ENCODE measurements around the gene RFK.

DNA sequence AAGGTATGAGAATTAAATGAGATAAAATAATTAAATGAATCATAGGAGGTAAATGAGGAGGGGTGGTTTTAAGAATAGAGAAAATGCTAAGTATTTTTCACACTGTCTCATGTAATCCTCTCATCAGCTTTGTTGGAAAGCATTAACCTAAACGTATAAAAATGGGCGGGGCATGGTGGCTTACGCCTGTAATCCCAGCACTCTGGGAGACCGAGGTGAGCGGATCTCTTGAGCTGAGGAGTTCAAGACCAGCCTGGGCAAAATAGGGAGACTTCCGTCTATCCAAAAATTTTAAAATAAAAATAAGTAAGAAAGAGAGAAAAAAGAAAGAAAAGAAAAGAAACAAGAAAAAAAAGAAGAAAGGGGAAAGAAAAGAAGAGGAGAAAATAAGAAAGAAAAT lies 1.9 kb upstream of the RFK start:
- TF ChIP-seq, protein P1, sequence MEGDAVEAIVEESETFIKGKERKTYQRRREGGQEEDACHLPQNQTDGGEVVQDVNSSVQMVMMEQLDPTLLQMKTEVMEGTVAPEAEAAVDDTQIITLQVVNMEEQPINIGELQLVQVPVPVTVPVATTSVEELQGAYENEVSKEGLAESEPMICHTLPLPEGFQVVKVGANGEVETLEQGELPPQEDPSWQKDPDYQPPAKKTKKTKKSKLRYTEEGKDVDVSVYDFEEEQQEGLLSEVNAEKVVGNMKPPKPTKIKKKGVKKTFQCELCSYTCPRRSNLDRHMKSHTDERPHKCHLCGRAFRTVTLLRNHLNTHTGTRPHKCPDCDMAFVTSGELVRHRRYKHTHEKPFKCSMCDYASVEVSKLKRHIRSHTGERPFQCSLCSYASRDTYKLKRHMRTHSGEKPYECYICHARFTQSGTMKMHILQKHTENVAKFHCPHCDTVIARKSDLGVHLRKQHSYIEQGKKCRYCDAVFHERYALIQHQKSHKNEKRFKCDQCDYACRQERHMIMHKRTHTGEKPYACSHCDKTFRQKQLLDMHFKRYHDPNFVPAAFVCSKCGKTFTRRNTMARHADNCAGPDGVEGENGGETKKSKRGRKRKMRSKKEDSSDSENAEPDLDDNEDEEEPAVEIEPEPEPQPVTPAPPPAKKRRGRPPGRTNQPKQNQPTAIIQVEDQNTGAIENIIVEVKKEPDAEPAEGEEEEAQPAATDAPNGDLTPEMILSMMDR (IDR thresholded peaks at IDR 0.05) = no peak
- no peak for TF ChIP-seq POLR2A (IDR thresholded peaks at IDR 0.05)
